HEK293T (cell line): ENCODE measurements around the gene SETD2.

Source experiments
- CTCF ChIA-PET: fragments of 350-600 bp; formaldehyde crosslinking; extraction: SDS; loops from one replicate; lab custom pipeline; 2021; ENCODE audit warnings: antibody characterized with exemption, inconsistent platforms; lab: Yijun Ruan, JAX
- POLR2A ChIA-PET: fragments of 350-600 bp; formaldehyde crosslinking; extraction: SDS; loops from one replicate; lab custom pipeline; 2020; ENCODE audit warnings: antibody characterized with exemption, inconsistent platforms; lab: Yijun Ruan, JAX
- DNase-seq: peaks from one replicate; pipeline ENCODE4 v3.0.0; 2012; ENCODE audit warnings: mixed read lengths; ENCODE audit errors: extremely low spot score
- ARNT ChIP-seq: fragments of 450-650 bp; IDR thresholded peaks from 2 replicates; pipeline ENCODE4 v1.6.1; 2017; ENCODE audit warnings: mild to moderate bottlenecking
- BHLHE40 ChIP-seq: fragments of 450-650 bp; IDR thresholded peaks from 2 replicates; pipeline ENCODE4 v1.6.1; 2016; ENCODE audit warnings: mild to moderate bottlenecking, moderate library complexity, borderline replicate concordance
- CTBP1 ChIP-seq: fragments of 450-650 bp; IDR thresholded peaks from 2 replicates; pipeline ENCODE4 v1.6.1; 2016; ENCODE audit warnings: borderline replicate concordance
- ELF4 ChIP-seq: fragments of 450-650 bp; IDR thresholded peaks from 2 replicates; pipeline ENCODE4 v1.6.1; 2017; ENCODE audit warnings: antibody characterized with exemption
- FOXA1 ChIP-seq: fragments of 450-650 bp; IDR thresholded peaks from 2 replicates; pipeline ENCODE4 v1.6.1; 2016; ENCODE audit warnings: mild to moderate bottlenecking
- FOXK2 ChIP-seq: fragments of 450-650 bp; IDR thresholded peaks from 2 replicates; pipeline ENCODE4 v1.6.1; 2016; ENCODE audit warnings: mild to moderate bottlenecking
- FOXM1 ChIP-seq: fragments of 450-650 bp; IDR thresholded peaks from 2 replicates; pipeline ENCODE4 v1.6.1; 2017; ENCODE audit warnings: mild to moderate bottlenecking, borderline replicate concordance
- HDGF ChIP-seq: fragments of 450-650 bp; IDR thresholded peaks from 2 replicates; pipeline ENCODE4 v1.6.1; 2017; ENCODE audit warnings: antibody characterized with exemption, borderline replicate concordance
- L3MBTL2 ChIP-seq: fragments of 450-650 bp; conservative IDR thresholded peaks from 2 replicates; pipeline ENCODE4 v1.6.1; 2016; ENCODE audit warnings: mild to moderate bottlenecking
- LEF1 ChIP-seq: fragments of 450-650 bp; IDR thresholded peaks from 2 replicates; pipeline ENCODE4 v1.6.1; 2017; ENCODE audit warnings: mild to moderate bottlenecking, borderline replicate concordance
- NFRKB ChIP-seq: fragments of 450-650 bp; IDR thresholded peaks from 2 replicates; pipeline ENCODE4 v1.6.1; 2016; ENCODE audit warnings: mild to moderate bottlenecking, moderate library complexity
- PKNOX1 ChIP-seq: fragments of 450-650 bp; IDR thresholded peaks from 2 replicates; pipeline ENCODE4 v1.6.1; 2016
- SP1 ChIP-seq: fragments of 450-650 bp; IDR thresholded peaks from 2 replicates; pipeline ENCODE4 v1.6.1; 2017
- SUZ12 ChIP-seq: fragments of 450-650 bp; IDR thresholded peaks from 2 replicates; pipeline ENCODE4 v1.6.1; 2016; ENCODE audit warnings: mild to moderate bottlenecking
- TARDBP ChIP-seq: fragments of 450-650 bp; IDR thresholded peaks from 2 replicates; pipeline ENCODE4 v1.6.1; 2016
- ZNF384 ChIP-seq: fragments of 450-650 bp; IDR thresholded peaks from 2 replicates; pipeline ENCODE4 v1.6.1; 2016

Gene SETD2

GRCh38 chr3:47113669-47114365, 50.1 kb downstream of the SETD2 start:
- POLR2A ChIA-PET = interaction anchor here (1.4 kb wide), 1 partner anchor 50 kb away, joined by 3 read pairs; the partner anchor contains the start of gene SETD2
- TF ChIP-seq ARNT = no peak
- no peak for TF ChIP-seq L3MBTL2
- no peak for TF ChIP-seq SP1
- no peak for TF ChIP-seq FOXA1
- no peak for TF ChIP-seq SUZ12
- TF ChIP-seq ZNF384 = no peak
- TF ChIP-seq CTBP1 = no peak
- CTCF ChIA-PET = interaction anchor here (0.6 to 1.1 kb wide), 2 partner anchors 12 to 647 kb away, joined by 3 to 4 read pairs; no protein-coding TSS in a partner anchor
- DNase-seq = no peak

- TF ChIP-seq ELF4 (no peak), ARNT (no peak), PKNOX1 (no peak), L3MBTL2 (no peak), SUZ12 (no peak), LEF1 (no peak), CTBP1 (no peak), TARDBP (no peak), SP1 (no peak), HDGF (no peak), FOXK2 (no peak), FOXM1 (no peak), BHLHE40 (no peak), ZNF384 (no peak)
- CTCF ChIA-PET = interaction anchor here (1.1 kb wide), 1 partner anchor 11 kb away, joined by 3 read pairs; no protein-coding TSS in a partner anchor
- POLR2A ChIA-PET = no interaction called here
- DNase-seq = no peak
Measured at GRCh38 chr3:47112997-47113396, 50.9 kb downstream of the SETD2 start.

GRCh38 chr3:47109393-47109792, 54.5 kb downstream of the SETD2 start:
- ChIA-PET CTCF (no interaction called here), POLR2A (no interaction called here)
- TF ChIP-seq NFRKB (no peak), ELF4 (no peak), FOXA1 (no peak), FOXK2 (no peak), L3MBTL2 (no peak), TARDBP (no peak), PKNOX1 (no peak), SP1 (no peak), SUZ12 (no peak), CTBP1 (no peak), ARNT (no peak), ZNF384 (no peak), HDGF (no peak), FOXM1 (no peak), LEF1 (no peak), BHLHE40 (no peak)
- DNase-seq = no peak

DNA sequence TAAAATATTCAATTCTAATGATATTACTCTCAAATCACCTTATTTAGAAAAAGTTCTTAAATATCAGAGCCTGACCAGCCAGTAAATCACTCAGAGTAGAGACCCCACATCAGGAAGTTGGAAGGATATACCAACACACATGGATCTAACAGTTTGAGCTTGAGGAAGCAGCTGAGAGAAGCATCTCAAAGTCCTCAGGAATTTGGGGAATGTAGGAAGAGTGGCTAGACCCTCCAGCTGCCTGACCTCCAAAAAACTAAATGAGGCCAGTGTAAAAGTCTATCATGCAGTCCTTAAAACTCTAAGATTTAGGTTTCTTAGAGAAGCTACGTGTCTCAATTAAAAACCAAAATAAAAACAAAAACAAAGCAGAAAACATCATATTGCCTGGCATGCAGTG, 55.4 kb downstream of the SETD2 start:
- no peak for DNase-seq

DNA sequence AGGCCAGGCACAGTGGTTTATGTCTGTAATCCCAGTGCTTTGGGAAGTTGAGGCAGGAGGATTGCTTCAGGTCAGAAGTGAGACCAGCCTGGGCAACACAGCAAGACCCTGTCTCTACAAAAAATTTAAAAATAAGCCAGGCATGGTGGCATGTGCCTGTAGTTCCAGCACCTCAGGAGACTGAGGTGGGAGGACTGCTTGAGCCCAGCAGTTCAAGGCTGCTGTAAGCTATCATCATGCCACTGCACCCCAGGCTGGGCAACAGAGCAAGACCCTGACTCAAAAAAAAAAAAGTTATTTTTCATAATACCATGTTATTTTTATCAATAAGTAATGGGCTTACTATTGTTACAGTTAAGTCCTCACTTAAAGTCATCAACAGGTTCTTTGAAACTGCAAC, 59.7 kb downstream of the SETD2 start:
- POLR2A ChIA-PET = no interaction called here
- CTCF ChIA-PET = no interaction called here
- TF ChIP-seq FOXM1 (no peak), CTBP1 (no peak)
- DNase-seq = no peak

More for the DNA sequence above, 55.4 kb downstream of the SETD2 start:
- TF ChIP-seq FOXM1 (no peak), PKNOX1 (no peak), ZNF384 (no peak)
- CTCF ChIA-PET = interaction anchor here (1.0 kb wide), 1 partner anchor 21 kb away, joined by 3 read pairs; no protein-coding TSS in a partner anchor
- POLR2A ChIA-PET = no interaction called here

DNA sequence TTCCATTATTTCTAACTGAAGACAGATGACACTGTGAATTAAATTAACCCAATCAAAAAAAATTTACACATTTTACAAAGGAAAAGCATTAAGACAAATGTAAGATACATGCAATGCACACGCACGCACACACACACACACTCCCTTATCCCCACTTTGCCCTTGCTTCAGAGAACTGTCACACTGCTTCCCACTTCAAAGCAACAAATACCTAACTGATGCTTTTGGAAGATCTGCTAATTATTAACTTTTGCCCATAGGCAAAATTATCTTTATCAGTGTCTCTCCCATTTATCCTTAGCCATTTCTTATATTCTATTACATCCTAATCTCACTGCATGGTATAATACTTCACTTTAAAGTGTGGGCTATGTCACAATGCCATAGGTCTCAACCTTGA, 60.3 kb downstream of the SETD2 start:
- POLR2A ChIA-PET = no interaction called here
- CTCF ChIA-PET = interaction anchor here (1.2 kb wide), 1 partner anchor 14 kb away, joined by 3 read pairs; no protein-coding TSS in a partner anchor

More for the DNA sequence above, 60.3 kb downstream of the SETD2 start:
- no peak for DNase-seq
- no peak for TF ChIP-seq FOXK2
- no peak for TF ChIP-seq NFRKB
- TF ChIP-seq L3MBTL2 = no peak
- TF ChIP-seq SUZ12 = no peak
- TF ChIP-seq HDGF = no peak
- TF ChIP-seq FOXA1 = no peak
- TF ChIP-seq SP1 = no peak
- TF ChIP-seq ELF4 = no peak
